AG04450 (cell line): ENCODE data around the gene MGME1. TPM values are rescaled to one million over a fixed set of nuclear protein-coding genes. Genes with fewer than 3 reads are reported as not detected.

Experiments
- CTCF ChIA-PET: fragments of 300-600, 350-600 bp; formaldehyde crosslinking; extraction: SDS; loops from one replicate; lab custom pipeline; 2022; ENCODE audit warnings: antibody characterized with exemption, inconsistent platforms; lab: Charles Lee
- POLR2A ChIA-PET: fragments of 350-600 bp; formaldehyde crosslinking; extraction: SDS; loops from one replicate; lab custom pipeline; 2021; ENCODE audit warnings: antibody characterized with exemption, inconsistent platforms; lab: Yijun Ruan, JAX
- DNase-seq: peaks from one replicate; pipeline ENCODE4 v3.0.0-alpha.2; 2011; ENCODE audit warnings: low read depth, low spot score
- H3K27ac ChIP-seq: one replicate; pipeline ENCODE4 v1.5.1; 2012; ENCODE audit warnings: low read depth, low read length, control low read depth
- H3K27me3 ChIP-seq: one replicate; pipeline ENCODE4 v1.6.0; 2012; ENCODE audit warnings: low read length; ENCODE audit not compliant: control insufficient read depth, insufficient read depth
- H3K4me3 ChIP-seq: 2 replicates; pipeline ENCODE4 v1.5.1; 2011; ENCODE audit warnings: mild to moderate bottlenecking, low read depth, low read length, control low read depth
- H3K9me3 ChIP-seq: 2 replicates; pipeline ENCODE4 v1.5.1; 2012; ENCODE audit warnings: low read length; ENCODE audit not compliant: control insufficient read depth, insufficient read depth
- CTCF ChIP-seq: IDR thresholded peaks from 2 replicates; pipeline ENCODE4 v1.5.1; 2011; ENCODE audit warnings: low read depth, low read length, control low read depth, inconsistent platforms
- polyA plus RNA-seq: library from polyadenylated mRNA; depleted of rRNA; stranded (reverse); fragments of >200 nt; gene quantifications from 2 replicates; pipeline ENCODE4 v1.2.3, GENCODE V29; 2011

Gene MGME1
- polyA plus RNA-seq, 1 experiment: 13.5 TPM

GRCh38 chr20:17990278-17990972, 21.6 kb downstream of the MGME1 start:
- POLR2A ChIA-PET: no interaction called here
- Histone ChIP-seq H3K27ac (no peak overlapping the region), H3K4me3 (no peak overlapping the region), H3K27me3 (no peaks in the 10 kb centered on the region), H3K9me3 (no peaks in the 10 kb centered on the region)
- DNase-seq: no peak
- no peak for TF ChIP-seq CTCF
- CTCF ChIA-PET: interaction anchor here (0.7 to 1.1 kb wide), 5 partner anchors 19 to 492 kb away, joined by 3 to 5 read pairs (median 3); no protein-coding TSS in a partner anchor

DNA sequence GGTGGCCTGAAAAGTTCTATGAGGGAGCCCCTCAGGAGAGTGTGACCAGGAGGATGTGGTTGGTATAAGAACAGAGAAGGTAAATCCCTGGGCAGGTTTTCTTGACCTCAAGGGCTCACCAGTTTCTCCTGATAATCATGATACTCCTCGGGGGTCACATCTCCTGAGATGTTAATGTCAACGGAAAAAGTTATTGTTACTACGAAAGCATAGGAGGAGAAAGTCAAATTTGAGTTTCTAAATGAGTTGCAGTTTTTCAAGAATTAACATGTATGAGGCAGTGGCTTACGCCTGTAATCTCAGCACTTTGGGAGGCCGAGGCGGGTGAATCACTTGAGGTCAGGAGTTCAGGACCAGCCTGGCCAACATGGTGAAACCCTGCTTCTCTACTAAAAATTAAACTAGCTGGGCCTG, 23.4 kb downstream of the MGME1 start:
- H3K9me3 ChIP-seq: no peaks in the 10 kb centered on the region
- POLR2A ChIA-PET: no interaction called here
- CTCF ChIA-PET: interaction anchor here (0.7 to 1.0 kb wide), 2 partner anchors 344 to 488 kb away, joined by 3 to 6 read pairs; no protein-coding TSS in a partner anchor
- no peak for DNase-seq
- no peaks in the 10 kb centered on the region for H3K27me3 ChIP-seq
- H3K27ac ChIP-seq: no peak overlapping the region
- no peak overlapping the region for H3K4me3 ChIP-seq
- TF ChIP-seq CTCF: no peak

DNA sequence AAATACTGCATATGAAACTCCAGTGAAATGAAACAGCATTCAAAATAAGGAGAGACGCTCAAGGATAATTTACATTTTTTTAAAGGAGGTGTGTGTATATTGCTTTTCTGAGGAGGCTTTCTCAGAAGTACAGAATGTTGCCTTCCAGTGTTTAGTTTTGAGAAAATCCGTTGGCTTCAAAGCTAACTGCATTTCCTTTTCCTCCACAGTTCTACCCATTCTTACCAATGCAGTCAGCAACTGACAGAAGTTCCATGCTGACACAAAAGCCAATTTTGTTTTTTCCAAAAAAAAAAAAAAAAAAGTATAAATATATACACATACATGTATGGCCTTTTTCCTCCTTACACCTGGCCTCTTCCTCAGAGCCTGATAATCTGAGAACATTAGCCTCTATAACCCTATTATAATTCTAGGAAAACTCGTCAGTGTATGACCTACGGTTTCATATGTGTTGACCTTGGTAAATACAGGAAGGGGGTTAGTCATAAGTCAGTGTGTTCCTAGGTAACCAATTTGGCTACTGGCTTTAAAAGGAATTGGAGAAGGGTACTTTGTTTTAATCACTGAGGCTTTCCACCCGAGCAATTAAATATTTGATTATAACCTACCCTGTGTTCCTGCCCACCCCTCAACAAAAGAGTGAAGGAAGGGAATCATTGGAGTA, 24.2 kb downstream of the MGME1 start:
- TF ChIP-seq CTCF: no peak
- Histone ChIP-seq H3K27ac (no peak overlapping the region), H3K4me3 (no peak overlapping the region), H3K9me3 (no peaks in the 10 kb centered on the region), H3K27me3 (no peaks in the 10 kb centered on the region)
- DNase-seq: no peak
- ChIA-PET CTCF (interaction anchor here (0.7 to 1.4 kb wide), 3 partner anchors 38 to 489 kb away, joined by 3 to 6 read pairs (median 5); no protein-coding TSS in a partner anchor), POLR2A (no interaction called here)

DNA sequence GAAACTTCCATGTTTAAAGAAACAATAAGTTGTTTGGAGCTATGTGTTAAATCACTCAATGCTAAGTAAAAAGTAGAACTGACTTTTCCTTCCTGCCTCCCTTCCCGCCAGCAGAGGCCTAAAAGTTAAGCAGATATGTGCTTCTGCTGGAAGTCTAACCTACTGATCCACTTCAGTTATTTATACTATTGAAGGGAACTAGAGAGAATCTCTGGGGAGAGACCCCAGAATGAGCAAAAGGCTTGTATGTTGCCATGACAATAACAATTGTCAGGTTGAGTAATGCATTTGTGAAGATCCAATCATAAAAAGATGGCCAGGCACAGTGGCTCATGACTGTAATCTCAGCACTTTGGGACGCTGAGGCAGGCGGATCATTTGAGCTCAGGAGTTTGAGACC, 24.7 kb downstream of the MGME1 start:
- DNase-seq: no peak
- ChIA-PET CTCF (interaction anchor here (1.4 kb wide), 1 partner anchor 39 kb away, joined by 5 read pairs; no protein-coding TSS in a partner anchor), POLR2A (no interaction called here)
- H3K27me3 ChIP-seq: no peaks in the 10 kb centered on the region
- H3K9me3 ChIP-seq: no peaks in the 10 kb centered on the region
- no peak for TF ChIP-seq CTCF
- H3K27ac ChIP-seq: no peak overlapping the region
- H3K4me3 ChIP-seq: no peak overlapping the region
